GM23338 (cell line): ENCODE results near the gene NT5C2. TPM values are rescaled to one million over a fixed set of nuclear protein-coding genes. Genes with fewer than 3 reads are reported as not detected.

Experiments used
- ATAC-seq: fragments of 200-7000 bp; cut with Tn5 transposase; 3 replicates; pipeline ENCODE4 v1.9.1; 2020
- DNase-seq: peaks from one replicate; pipeline ENCODE4 v3.0.0-alpha.2; 2015; ENCODE audit warnings: low spot score
- H2AFZ ChIP-seq: fragments of 200-600 bp; sonication (generic); 2 replicates; pipeline ENCODE4 v1.8.0; 2016; ENCODE audit warnings: antibody characterized with exemption, mild to moderate bottlenecking, moderate library complexity
- H3F3A ChIP-seq: fragments of 200-600 bp; sonication (generic); replicated peaks from 2 replicates; pipeline ENCODE4 v1.8.0; 2017; ENCODE audit warnings: antibody characterized with exemption, mixed run types, low read depth
- H3K27ac ChIP-seq: fragments of 200-600 bp; sonication (generic); 2 replicates; pipeline ENCODE4 v1.6.1; 2016; ENCODE audit warnings: low read depth
- H3K27me3 ChIP-seq: fragments of 200-600 bp; sonication (generic); 2 replicates; pipeline ENCODE4 v1.8.0; 2016; ENCODE audit warnings: mild to moderate bottlenecking, mixed run types, moderate library complexity; ENCODE audit not compliant: insufficient read depth
- H3K36me3 ChIP-seq: fragments of 200-600 bp; sonication (generic); 2 replicates; pipeline ENCODE4 v1.8.0; 2016; ENCODE audit warnings: mild to moderate bottlenecking; ENCODE audit not compliant: insufficient read depth
- H3K4me1 ChIP-seq: fragments of 200-600 bp; sonication (generic); 2 replicates; pipeline ENCODE4 v1.8.0; 2016; ENCODE audit warnings: mild to moderate bottlenecking, moderate library complexity; ENCODE audit not compliant: insufficient read depth
- H3K4me2 ChIP-seq: fragments of 200-600 bp; sonication (generic); 2 replicates; pipeline ENCODE4 v1.7.1; 2017; ENCODE audit warnings: mixed run types
- H3K4me3 ChIP-seq: fragments of 200-600 bp; sonication (generic); 2 replicates; pipeline ENCODE4 v1.6.1; 2016; ENCODE audit warnings: mixed run types
- H3K79me2 ChIP-seq: fragments of 200-600 bp; sonication (generic); replicated peaks from 2 replicates; pipeline ENCODE4 v1.8.0; 2017; ENCODE audit warnings: mild to moderate bottlenecking; ENCODE audit not compliant: insufficient read depth
- H3K9me2 ChIP-seq: fragments of 200-600 bp; sonication (generic); 2 replicates; pipeline ENCODE4 v1.8.0; 2017; ENCODE audit not compliant: insufficient read depth
- H4K20me1 ChIP-seq: fragments of 200-600 bp; sonication (generic); replicated peaks from 2 replicates; pipeline ENCODE4 v1.8.0; 2017; ENCODE audit warnings: mild to moderate bottlenecking; ENCODE audit not compliant: insufficient read depth
- H3K27ac Mint-ChIP-seq: 2 replicates; pipeline ENCODE4 v1.8.0; 2020; ENCODE audit warnings: inconsistent platforms, mild to moderate bottlenecking, moderate library complexity, mixed read lengths
- H3K27me3 Mint-ChIP-seq: 3 replicates; pipeline ENCODE4 v1.8.0; 2022; ENCODE audit warnings: low read depth, mild to moderate bottlenecking, moderate library complexity, mixed read lengths, inconsistent platforms; ENCODE audit not compliant: insufficient read depth, poor library complexity
- H3K36me3 Mint-ChIP-seq: 3 replicates; pipeline ENCODE4 v1.8.0; 2021; ENCODE audit warnings: low read depth, mild to moderate bottlenecking, inconsistent platforms, moderate library complexity, mixed read lengths
- H3K4me1 Mint-ChIP-seq: 3 replicates; pipeline ENCODE4 v1.8.0; 2020; ENCODE audit warnings: mild to moderate bottlenecking, inconsistent platforms, mixed read lengths
- H3K4me3 Mint-ChIP-seq: 3 replicates; pipeline ENCODE4 v1.8.0; 2021; ENCODE audit warnings: moderate library complexity, mild to moderate bottlenecking, inconsistent platforms, mixed read lengths
- H3K9me3 Mint-ChIP-seq: 3 replicates; pipeline ENCODE4 v1.8.0; 2020; ENCODE audit warnings: moderate library complexity, mild to moderate bottlenecking, inconsistent platforms, mixed read lengths
- CREB1 ChIP-seq: fragments of 250-450 bp; sonication (Bioruptor Pico); IDR thresholded peaks from 2 replicates; pipeline ENCODE4 v1.5.0; 2020; ENCODE audit warnings: low read depth, mild to moderate bottlenecking, moderate library complexity
- ETS1 ChIP-seq: IDR thresholded peaks from 2 replicates; pipeline ENCODE4 v1.6.1; 2016; ENCODE audit warnings: antibody characterized with exemption
- EZH2 ChIP-seq: fragments of 200-600 bp; sonication (generic); IDR thresholded peaks from one replicate; pipeline ENCODE4 v1.8.0; 2017; ENCODE audit warnings: antibody characterized with exemption, mild to moderate bottlenecking, low read depth; ENCODE audit not compliant: unreplicated experiment
- NANOG ChIP-seq: IDR thresholded peaks from 2 replicates; pipeline ENCODE4 v1.6.1; 2016; ENCODE audit warnings: antibody characterized with exemption, borderline replicate concordance
- POLR2AphosphoS5 ChIP-seq: IDR thresholded peaks from 2 replicates; pipeline ENCODE4 v1.6.1; 2016; ENCODE audit warnings: antibody characterized with exemption, low read depth
- REST ChIP-seq: IDR thresholded peaks from one replicate; pipeline ENCODE4 v1.6.1; 2018; ENCODE audit warnings: antibody characterized with exemption; ENCODE audit not compliant: unreplicated experiment
- STAT1 ChIP-seq: IDR thresholded peaks from one replicate; pipeline ENCODE4 v1.6.1; 2016; ENCODE audit warnings: antibody characterized with exemption; ENCODE audit not compliant: unreplicated experiment
- ZNF114 ChIP-seq: fragments of 250-450 bp; sonication (Bioruptor Pico); IDR thresholded peaks from 2 replicates; pipeline ENCODE4 v1.5.0; 2020; ENCODE audit warnings: mild to moderate bottlenecking, moderate library complexity
- ZNF331 ChIP-seq: fragments of 250-450 bp; sonication (Bioruptor Pico); IDR thresholded peaks from 2 replicates; pipeline ENCODE4 v1.5.0; 2020; ENCODE audit warnings: low read depth, mild to moderate bottlenecking, moderate library complexity
- ZNF462 ChIP-seq: fragments of 250-450 bp; sonication (Bioruptor Pico); IDR thresholded peaks from 2 replicates; pipeline ENCODE4 v1.5.0; 2020; ENCODE audit warnings: mild to moderate bottlenecking, moderate library complexity
- polyA plus RNA-seq: library from polyadenylated mRNA; unstranded; fragments of >200 nt; fragmentation: Nextera tagmentation; extraction: Ambion mirVana; gene quantifications from 2 replicates; pipeline ENCODE4 v1.2.1, GENCODE V29; 2016
- total RNA-seq: library from RNA; depleted of rRNA; stranded (reverse); fragments of >200 nt; shearing (Covaris generic); gene quantifications from 2 replicates; pipeline ENCODE4 v1.2.3, GENCODE V29; 2014

The NT5C2 gene
- total and polyA plus RNA-seq, 2 experiments from 2014 or later: 33.9 to 85.4 TPM

GRCh38 chr10:103049237-103049636 is 143.8 kb downstream of the NT5C2 start (continued):
- no peak for TF ChIP-seq REST

- no peak overlapping the region for H3K4me2 ChIP-seq
- H3K4me3 ChIP-seq: no peak overlapping the region
- Mint-ChIP-seq H3K4me1 (peaks cover 27% of the 10 kb centered on the region), H3K27me3 (peaks cover 2% of the 10 kb centered on the region), H3K9me3 (no peaks in the 10 kb centered on the region), H3K27ac (no peak overlapping the region), H3K36me3 (no peaks in the 10 kb centered on the region), H3K4me3 (no peak overlapping the region)
- H3K9me2 ChIP-seq: no peaks in the 10 kb centered on the region
- H3K79me2 ChIP-seq: no peaks in the 10 kb centered on the region
- H3K4me1 ChIP-seq: peaks cover 32% of the 10 kb centered on the region
- no peaks in the 10 kb centered on the region for H3K36me3 ChIP-seq
- no peak for ATAC-seq
- no peaks in the 10 kb centered on the region for H4K20me1 ChIP-seq
- no peak overlapping the region for H3K27ac ChIP-seq
- H3F3A ChIP-seq: no peaks in the 10 kb centered on the region
- DNase-seq: no peak
- no peak overlapping the region for H2AFZ ChIP-seq
- no peaks in the 10 kb centered on the region for H3K27me3 ChIP-seq
- TF ChIP-seq POLR2AphosphoS5 (no peak), STAT1 (no peak), REST (no peak), ZNF114 (CRISPR knock-in tag) (no peak), ZNF462 (CRISPR knock-in tag) (no peak), ETS1 (no peak), EZH2 (no peak), NANOG (no peak), ZNF331 (no peak), CREB1 (no peak)
Observed at GRCh38 chr10:103047381-103047780, 145.7 kb downstream of the NT5C2 start.
